ENCODE data around the gene FGGY.

Gene FGGY

GRCh38 chr1:59638231-59638711 lies 341.4 kb downstream of the FGGY start:
- no peak for DNase-seq (ENCODE audit: low spot score)
- Histone ChIP-seq H3K4me3 (ENCODE audit: severe bottlenecking) (no peak overlapping the region), H3K27ac (ENCODE audit: poor library complexity, severe bottlenecking) (no peak overlapping the region), H3K27me3 (ENCODE audit: insufficient read depth, poor library complexity, severe bottlenecking) (no peaks in the 10 kb centered on the region), H3K4me1 (ENCODE audit: insufficient read depth, poor library complexity, severe bottlenecking) (no peaks in the 10 kb centered on the region), H3K9me3 (ENCODE audit: severe bottlenecking) (no peaks in the 10 kb centered on the region), H3K36me3 (ENCODE audit: low read depth) (no peaks in the 10 kb centered on the region)
- ATAC-seq (ENCODE audit: low read depth) = no peak; the same call in 2 of the 3 replicates
- no peak for TF ChIP-seq CTCF (IDR thresholded peaks at IDR 0.05; ENCODE audit: poor library complexity, severe bottlenecking)

DNA sequence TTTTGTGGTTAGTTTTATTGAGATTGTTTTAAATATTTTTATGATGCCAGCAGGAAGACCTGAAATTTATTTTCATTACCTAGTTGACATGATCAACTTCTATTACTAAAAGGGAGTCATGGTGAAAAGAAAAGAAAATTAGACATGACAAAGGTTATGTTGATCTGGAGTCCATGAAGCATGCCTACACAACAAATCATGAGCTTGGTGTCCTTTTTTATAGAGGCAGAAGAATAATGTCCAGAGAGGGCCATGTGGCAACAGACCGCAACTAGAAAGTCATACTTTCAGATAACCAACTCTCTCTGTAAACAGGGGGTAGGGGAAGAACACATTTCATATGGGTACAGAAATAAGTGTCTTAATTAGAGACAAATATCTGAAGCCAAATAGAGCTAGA lies 342.4 kb downstream of the FGGY start:
- Histone ChIP-seq H3K27me3 (ENCODE audit: insufficient read depth, poor library complexity, severe bottlenecking) (no peaks in the 10 kb centered on the region), H3K27ac (ENCODE audit: poor library complexity, severe bottlenecking) (no peak overlapping the region), H3K4me1 (ENCODE audit: insufficient read depth, poor library complexity, severe bottlenecking) (no peaks in the 10 kb centered on the region), H3K9me3 (ENCODE audit: severe bottlenecking) (no peaks in the 10 kb centered on the region), H3K36me3 (ENCODE audit: low read depth) (no peaks in the 10 kb centered on the region), H3K4me3 (ENCODE audit: severe bottlenecking) (no peak overlapping the region)
- no peak for ATAC-seq (ENCODE audit: low read depth)
- DNase-seq (ENCODE audit: low spot score) = no peak
- TF ChIP-seq CTCF (IDR thresholded peaks at IDR 0.05; ENCODE audit: poor library complexity, severe bottlenecking) = no peak

GRCh38 chr1:59640851-59641250 lies 344.0 kb downstream of the FGGY start:
- no peaks in the 10 kb centered on the region for H3K27me3 ChIP-seq (ENCODE audit: insufficient read depth, poor library complexity, severe bottlenecking)
- DNase-seq (ENCODE audit: low spot score) (no peak), ATAC-seq (ENCODE audit: low read depth) (no peak)
- no peak overlapping the region for H3K27ac ChIP-seq (ENCODE audit: poor library complexity, severe bottlenecking)
- H3K4me1 ChIP-seq (ENCODE audit: insufficient read depth, poor library complexity, severe bottlenecking) = no peaks in the 10 kb centered on the region
- no peaks in the 10 kb centered on the region for H3K36me3 ChIP-seq (ENCODE audit: low read depth)
- no peak for TF ChIP-seq CTCF (IDR thresholded peaks at IDR 0.05; ENCODE audit: poor library complexity, severe bottlenecking)
- no peaks in the 10 kb centered on the region for H3K9me3 ChIP-seq (ENCODE audit: severe bottlenecking)
- no peak overlapping the region for H3K4me3 ChIP-seq (ENCODE audit: severe bottlenecking)

DNA sequence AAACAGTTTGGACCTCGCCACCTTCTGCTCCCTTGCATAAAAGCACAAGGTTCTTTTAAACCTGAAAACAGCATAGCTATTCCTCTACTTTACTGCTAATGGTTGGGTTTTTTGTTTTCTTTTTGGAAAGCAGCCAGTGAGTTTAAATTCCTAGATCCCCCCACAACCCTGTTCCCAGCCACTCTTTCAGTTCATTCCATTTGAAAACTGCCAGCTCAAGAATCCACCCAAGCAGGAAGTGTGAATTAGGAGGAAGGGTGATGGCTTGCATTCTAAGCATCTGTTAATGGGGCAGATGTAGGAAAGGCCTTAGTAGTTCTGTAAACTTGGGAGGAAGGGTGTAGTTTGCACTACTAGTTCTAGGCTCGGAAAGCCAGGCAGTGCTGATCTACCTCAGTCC lies 344.9 kb downstream of the FGGY start:
- Histone ChIP-seq H3K9me3 (ENCODE audit: severe bottlenecking) (no peaks in the 10 kb centered on the region), H3K27me3 (ENCODE audit: insufficient read depth, poor library complexity, severe bottlenecking) (no peaks in the 10 kb centered on the region), H3K27ac (ENCODE audit: poor library complexity, severe bottlenecking) (no peak overlapping the region), H3K4me1 (ENCODE audit: insufficient read depth, poor library complexity, severe bottlenecking) (no peaks in the 10 kb centered on the region), H3K36me3 (ENCODE audit: low read depth) (no peaks in the 10 kb centered on the region), H3K4me3 (ENCODE audit: severe bottlenecking) (no peak overlapping the region)
- no peak for TF ChIP-seq CTCF (IDR thresholded peaks at IDR 0.05; ENCODE audit: poor library complexity, severe bottlenecking)
- DNase-seq (ENCODE audit: low spot score) (no peak), ATAC-seq (ENCODE audit: low read depth) (no peak)

- Histone ChIP-seq H3K36me3 (ENCODE audit: low read depth) (no peaks in the 10 kb centered on the region), H3K9me3 (ENCODE audit: severe bottlenecking) (no peaks in the 10 kb centered on the region), H3K4me1 (ENCODE audit: insufficient read depth, poor library complexity, severe bottlenecking) (no peaks in the 10 kb centered on the region), H3K27ac (ENCODE audit: poor library complexity, severe bottlenecking) (no peak overlapping the region), H3K4me3 (ENCODE audit: severe bottlenecking) (no peak overlapping the region), H3K27me3 (ENCODE audit: insufficient read depth, poor library complexity, severe bottlenecking) (no peaks in the 10 kb centered on the region)
- DNase-seq (ENCODE audit: low spot score) = no peak
- no peak for ATAC-seq (ENCODE audit: low read depth)
- no peak for TF ChIP-seq CTCF (IDR thresholded peaks at IDR 0.05; ENCODE audit: poor library complexity, severe bottlenecking)
These were observed 346.6 kb downstream of the FGGY start for GRCh38 chr1:59643526-59643925.
